Embryonic facial prominence (tissue), 1 donor: Measurements from ENCODE around the gene CTDP1.

ENCODE experiments used
- DNase-seq: peaks from one replicate; pipeline ENCODE4 v3.0.0-alpha.2; 2016; ENCODE audit errors: extremely low spot score

CTDP1 gene

DNA sequence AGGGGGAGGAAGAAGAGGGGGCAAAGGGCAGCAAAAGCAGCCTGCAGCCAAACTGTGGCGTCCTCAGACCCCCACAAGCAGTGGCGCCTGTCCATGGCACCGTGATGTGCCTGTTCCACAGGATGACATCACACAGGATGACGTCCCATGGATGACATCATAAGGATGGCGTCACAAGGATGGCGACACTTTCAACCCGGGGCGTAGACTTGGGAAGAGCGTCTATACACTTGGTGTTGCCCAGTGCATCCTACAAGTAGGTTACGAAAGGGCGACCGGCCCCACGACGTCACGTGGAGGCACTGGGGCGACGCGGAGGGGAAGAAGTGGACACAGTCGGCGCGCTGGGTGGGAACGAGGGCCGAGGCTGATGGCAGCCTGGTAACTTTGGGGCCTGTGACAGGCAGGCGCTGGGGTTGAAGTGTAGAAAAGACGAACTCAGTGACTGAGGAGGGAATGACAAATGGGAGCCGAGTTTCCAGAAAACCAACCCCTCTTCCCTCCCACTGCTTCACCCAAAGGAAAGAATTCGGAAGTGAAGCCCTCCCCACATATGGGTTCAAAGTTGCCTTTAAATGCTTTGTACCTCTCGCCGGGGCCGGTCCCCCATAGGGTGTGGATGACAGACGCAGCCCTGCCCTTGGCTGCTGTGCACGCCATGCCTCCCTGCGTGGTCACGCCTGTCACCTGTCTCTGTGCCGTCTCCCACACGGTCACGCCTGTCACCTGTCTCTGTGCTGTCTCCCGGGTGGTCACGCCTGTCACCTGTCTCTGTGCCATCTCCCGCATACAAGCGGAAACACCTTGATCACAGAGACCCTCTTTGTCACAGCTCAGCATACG is 104.7 kb downstream of the CTDP1 start:
- DNase-seq: no peak

DNA sequence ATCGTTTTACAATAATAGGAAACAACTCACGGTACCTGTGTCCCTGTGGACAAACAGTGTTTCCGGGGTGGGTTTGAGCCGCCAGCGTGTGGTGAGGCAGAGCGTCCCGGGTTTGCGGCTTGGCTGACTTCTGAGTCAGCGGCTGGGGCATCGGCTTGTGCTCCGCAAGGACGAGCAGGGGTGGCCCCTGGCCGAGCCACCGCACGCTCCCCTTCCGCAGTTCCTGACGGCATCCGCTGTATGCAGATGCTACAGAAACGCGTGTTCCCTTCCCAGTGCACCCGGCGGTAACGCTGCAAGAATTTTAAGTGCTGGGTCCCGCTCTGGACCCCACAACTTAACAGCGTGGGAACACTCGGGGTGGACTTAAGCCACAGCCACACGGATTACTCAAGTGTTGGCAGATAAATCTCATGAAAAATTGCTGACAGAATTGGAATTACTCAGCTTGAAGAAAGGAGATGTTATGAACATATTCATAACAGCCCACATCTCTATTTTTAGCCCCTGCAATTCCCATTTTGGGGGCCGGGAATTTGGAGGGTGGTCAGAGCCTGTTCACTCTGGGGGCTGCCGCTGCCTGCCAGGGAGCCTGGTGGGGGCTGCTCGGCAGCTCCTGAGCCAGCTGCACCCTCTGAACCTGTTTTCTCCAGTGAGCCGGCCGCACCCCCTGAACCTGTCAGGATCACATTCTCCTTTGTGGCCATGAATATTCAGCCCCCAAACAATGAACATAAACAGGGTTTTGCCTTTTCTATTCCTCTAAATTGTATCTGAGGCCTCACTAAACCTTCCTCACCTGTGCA is 105.6 kb downstream of the CTDP1 start:
- DNase-seq: no peak

DNA sequence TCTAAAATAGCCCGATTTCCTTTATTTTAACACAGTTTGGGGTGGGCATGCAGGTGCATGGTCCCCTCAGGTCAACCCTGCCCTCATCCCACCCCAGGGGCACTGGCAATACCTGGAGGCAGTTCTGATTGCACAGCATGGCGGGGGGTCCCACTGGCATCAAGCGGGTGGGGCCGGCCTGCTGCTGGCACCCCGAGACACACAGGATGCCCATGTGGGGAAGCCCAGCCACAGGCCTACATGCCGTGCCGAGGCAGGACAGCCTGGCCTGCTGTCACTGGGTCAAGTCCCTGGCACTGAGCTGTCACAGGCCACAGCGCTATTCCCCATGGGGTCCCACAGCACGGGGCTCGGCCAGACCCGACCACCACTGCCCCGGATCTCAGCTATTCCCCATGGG is 106.2 kb downstream of the CTDP1 start:
- DNase-seq: no peak

DNA sequence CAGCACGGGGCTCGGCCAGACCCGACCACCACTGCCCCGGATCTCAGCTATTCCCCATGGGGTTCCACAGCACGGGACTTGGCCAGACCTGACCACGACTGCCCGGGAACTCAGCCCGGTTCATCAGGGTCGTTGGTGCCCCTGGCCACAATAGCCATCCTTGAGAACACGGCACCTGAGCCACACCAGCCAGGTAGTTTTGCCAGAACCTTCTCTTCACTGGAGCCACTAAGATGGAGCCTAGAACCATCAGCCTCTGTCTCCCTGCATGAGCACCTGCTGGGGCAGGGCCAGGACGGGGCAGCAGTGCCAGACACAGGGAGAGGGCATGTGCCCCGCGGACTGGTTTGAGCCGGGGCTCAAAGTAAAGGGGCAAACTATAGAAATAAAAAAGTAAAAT is 106.7 kb downstream of the CTDP1 start:
- no peak for DNase-seq

DNA sequence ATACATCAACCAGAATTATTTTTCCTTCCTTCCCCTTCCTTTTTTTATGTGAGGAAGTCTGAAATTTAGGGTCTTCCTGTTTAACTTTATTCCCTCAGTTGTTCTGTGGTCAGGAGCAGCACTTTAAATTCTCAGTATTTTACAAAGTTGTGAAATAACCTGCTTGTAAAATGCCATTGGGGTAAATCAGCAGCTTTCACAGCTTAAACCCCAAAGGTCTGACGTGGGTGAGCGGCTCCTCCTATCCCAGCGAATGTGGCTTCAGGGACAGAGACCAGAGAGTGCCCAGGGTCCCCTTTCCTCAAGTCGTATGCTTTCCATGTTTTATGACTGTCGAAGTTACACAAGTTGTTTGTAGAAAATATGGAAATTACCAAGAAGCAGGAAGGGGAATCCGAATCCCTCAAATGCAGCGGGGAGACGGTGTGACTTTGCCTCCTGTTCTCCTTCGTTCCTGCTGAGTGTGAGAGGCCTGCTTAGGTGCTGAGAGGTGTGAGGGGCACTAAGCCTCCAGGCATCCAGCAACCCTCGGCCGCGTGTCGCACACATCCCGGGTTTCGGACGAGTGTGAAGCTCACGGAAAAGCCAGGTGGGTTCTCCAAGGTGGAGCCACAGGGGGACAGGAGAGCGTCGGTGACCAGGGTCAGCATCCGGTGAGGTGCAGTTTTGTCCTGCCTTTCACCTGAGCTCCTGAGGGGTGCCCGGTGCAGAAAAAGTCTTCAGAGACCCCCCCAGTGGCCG is 107.4 kb downstream of the CTDP1 start:
- DNase-seq: no peak

DNA sequence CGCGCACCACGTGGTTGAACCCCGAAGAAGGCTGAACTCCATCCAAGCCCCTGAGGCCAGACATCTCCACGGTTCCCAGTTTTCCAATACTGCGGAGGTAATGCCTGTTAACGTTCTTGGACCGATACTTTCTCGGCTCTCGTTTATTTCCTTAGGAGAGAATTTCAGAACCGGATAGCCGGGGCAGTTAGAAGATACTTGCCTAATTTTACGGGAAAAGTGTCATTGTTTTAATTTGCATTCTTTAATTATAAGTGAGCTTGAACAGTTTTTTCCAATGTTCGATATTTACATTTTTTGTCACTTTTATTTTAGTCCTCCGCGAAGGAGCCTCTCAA is 107.9 kb downstream of the CTDP1 start:
- no peak for DNase-seq

DNA sequence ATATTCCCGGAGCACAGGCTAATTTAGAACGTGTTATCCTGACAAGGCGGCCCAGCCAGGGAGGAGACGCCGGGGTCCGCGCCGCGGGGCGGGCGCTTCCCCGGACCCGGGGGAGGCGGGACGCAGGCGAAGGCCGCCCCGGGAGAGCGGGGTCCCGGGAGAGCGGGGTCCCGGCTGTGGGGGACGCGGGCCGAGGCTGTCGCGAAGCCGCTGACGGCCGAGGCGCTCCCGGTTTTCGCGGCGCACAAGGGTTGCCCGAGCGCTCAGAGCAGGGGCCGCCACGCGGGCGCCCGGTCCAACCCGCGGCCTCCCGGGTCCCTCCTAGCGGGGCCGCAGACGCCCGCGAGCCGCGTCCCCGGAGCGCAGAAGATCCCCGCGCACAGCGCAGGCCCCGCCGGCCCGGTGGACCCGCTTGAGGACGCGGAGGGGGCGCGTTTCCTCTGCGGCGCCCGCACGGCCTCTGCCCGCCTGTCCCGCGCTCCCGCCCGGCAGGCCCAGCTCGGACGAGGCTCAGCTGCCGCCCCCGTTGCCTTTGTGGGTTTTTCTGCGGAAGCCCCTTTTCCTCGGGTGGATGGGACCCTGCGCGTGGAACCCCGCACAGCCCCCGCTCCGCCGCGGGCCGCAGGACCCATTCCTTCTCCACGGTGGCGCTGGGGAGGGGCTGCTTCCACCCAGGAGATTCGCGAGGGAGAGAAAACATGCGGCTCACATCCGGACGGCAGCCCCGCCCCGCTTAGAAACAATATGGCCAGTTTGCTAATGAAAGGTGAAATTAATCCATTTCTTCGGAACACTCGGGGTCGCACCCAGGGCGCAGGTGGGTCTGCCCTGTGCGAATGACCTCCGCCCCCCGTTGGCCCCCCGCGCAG is 108.5 kb downstream of the CTDP1 start:
- no peak for DNase-seq

DNA sequence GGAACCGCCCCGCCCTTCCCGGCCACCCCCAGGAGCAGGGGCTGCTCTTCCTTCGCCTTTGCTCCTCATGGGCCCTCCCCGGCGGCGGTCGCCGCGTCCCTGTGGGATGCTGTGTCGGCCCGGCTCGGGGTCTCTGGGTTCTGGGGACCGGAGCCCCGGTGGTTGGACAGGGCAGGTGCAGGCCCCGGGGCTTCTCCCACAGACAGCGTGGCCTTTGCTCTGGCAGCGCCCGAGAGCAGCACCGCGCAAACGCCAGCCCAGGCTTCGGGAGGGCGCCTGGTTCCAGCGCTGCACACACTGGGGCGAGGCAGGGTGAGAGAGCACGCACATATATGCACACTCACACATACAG is 109.1 kb downstream of the CTDP1 start:
- no peak for DNase-seq

DNA sequence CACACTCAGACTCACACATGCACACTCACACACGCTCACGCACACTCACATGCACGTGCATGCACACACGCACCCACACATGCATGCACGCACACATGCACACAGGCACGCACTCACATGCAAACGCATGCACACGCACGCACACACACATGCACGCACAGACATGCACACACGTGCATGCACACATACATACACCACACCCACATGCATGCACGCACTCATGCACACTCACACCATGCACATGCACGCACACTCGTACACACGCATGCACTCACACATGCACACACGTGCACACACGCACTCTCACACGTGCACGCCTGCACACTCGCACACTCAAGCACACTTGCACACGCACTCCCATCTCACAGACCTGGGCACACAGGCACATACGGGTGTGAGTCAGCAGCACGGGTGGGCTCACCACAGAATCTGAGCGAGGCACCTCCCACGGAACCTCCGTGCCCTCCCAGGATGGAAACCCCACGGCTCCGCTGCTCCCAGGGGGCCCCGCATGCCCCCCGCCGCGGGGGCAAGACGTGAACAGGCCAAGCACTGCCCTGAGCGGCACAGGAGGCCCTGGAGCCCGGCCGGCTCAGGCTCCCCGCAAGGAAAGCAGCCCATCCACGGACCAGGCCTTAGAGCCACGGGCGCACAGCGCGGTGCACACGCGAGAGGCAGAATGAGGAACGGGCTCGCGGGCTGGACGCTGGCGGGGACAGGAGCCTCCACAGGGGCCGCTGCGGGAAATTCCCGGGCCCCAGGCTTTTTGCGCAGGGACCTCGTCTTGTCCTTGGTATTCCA is 109.7 kb downstream of the CTDP1 start:
- DNase-seq: no peak

DNA sequence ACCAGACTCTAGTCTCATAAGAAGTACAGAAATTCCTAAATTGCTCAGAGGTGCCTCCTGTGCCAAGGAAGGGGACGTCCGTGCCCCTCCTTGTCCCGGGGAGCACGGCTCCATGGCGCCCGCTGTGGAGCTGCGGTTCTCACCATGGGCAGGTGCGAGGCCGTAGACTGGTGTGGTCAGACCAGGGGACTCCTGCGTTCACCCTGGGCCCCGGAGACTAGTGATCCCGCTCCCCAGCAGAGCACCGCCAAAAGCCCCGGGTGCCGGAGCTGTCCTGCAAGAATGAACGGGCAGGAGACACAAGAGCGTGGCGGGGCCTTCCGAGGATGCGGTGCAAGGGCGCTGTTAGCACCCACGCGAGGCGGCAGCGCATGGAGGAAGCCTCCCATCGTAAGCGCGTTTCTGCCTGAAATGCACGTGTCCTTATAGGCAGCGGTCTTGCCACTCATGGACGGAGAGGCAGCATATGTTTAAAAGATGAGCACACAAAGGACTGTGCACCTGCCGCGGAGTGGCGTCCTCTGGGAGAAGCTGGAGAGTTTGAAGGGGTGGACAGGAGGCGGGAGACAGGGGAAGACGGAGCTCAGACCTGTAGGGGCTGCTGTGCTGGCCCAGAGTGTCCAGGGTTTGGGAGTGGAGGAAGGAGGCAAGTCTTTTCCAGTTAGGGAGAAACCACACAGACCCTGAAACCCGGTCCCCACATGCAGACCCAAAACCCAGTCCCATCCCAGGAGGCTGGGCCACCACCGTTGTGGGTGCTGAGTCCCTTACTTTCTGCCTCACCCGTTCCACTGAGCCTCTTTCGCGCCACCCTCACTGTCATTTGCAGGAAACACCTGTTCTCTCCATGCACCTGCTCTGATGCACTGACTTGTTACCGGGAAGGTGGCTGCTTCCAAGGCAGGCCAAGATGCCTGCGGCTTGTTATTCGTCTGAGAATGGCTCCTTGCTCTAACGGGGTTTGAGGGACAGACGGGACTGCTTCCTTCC is 110.6 kb downstream of the CTDP1 start:
- DNase-seq: no peak

DNA sequence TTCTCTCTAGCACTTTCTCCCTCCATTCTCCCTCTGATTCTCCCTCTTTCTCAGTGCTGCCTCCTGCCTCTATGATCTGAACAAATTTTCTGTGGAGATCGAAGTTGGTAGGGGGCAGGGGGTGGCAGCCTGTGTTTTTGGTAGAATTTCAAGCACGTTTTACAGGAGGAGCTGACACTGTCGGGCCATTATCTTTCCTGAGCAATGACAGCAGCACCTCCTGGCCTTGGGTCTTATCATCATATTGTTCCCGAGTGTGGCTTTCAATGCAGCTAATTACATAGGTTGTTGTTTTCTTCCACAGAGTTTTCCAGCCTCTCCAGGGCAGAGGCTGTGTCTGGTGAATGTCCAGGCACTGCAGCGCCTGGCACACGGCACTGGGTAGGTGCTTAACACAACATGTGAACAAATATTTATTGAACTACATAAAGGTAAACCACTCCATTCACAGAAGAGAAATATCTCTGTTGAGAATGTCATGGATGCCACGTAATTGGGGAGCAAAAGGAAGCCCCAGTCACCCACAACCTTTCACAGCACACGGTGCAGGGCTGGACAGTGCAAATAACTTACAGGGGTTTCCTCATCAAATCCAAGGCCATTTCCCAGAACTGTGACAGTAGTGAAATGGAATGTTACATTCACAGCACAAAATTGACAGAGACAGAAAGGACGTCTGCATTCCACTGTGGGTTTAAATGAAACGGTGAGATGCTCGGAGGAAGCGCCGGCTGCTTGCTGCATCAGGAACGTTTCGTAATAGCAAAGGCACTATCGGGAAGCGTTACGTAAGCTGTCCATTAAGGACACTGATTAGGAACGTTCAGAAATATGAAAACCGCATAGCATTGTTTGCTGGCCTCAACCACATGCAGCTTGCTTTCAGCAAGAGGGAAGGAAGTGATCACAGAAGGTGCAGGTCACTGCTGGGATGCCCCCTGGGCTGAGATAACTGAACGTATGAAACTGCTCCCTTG is 111.7 kb downstream of the CTDP1 start:
- DNase-seq: no peak

DNA sequence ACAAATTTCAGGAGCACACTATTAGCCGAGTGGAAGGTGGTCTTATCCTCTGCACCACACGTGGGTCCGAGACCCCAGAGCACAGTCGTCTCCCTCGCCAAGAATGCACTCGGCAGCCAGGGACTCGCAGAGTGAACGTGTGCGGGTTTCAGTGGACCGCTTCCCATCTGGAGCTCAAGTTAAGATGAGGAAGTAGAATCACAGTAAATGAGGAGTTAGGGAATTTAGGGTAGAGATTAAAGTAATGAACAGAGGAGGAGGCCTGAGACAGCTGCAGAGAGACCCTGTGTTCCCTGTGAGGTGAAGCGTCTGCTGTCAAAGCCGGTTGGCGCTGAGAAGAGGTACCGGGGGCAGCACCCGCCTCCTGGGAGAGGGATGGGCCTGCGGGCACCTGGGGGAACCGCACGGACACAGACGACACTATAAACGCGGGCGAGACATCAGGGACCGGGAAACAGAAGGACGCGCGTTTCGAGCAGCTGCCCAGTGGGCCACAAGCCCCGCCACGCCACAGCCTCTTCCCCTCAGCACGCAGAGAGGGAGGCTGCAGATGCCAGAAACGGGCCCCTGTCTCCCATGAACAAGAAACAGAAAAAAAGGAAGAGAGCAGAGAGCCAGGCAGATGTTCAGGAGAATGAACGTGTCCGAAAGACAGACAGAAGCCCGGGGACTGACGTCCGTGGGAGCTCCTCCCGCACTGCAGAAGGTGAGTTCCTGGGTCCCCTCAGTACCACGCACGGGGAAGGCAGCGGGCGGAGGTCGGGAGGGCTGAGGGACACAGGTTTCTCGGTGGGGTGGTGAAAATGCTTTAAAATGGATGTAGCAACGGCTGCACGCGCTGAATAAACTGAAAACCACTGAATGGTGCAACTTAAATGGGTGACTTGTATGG is 112.7 kb downstream of the CTDP1 start:
- no peak for DNase-seq

DNA sequence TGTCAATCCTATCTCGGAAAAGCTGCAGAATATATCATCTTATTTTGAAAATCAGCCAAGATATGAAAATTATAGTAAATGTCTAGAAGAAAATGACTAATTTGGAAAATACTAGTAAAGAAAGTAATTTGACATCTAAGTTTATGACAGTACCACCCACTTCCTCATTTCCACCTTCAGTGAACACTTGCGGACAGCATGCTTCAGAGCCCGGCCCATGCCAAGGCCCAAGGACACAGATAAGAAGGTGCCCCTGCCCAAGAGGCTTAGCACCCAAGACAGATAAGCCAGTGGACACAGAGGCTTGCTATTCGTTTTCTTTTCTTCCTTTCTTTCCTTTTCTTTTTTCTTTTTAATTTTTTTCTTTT is 113.4 kb downstream of the CTDP1 start:
- no peak for DNase-seq

DNA sequence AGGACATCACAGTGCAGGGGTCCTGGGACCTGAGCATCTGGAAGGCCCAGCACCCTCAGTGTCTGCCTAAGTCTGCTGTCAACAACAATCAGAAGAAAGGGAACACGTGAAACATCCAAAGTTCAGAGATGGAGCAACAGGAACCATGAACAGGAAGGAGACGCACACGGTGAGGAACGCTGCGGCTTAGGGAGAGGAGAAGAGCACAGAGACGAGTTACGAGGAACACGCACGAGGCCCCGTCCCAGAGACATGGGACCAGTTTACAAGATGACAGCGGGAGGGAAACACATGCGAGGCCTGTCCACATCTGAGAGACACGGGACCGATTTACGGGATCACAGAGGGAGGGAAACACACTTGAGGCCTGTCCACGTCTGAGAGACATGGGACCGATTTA is 115.2 kb downstream of the CTDP1 start:
- no peak for DNase-seq

DNA sequence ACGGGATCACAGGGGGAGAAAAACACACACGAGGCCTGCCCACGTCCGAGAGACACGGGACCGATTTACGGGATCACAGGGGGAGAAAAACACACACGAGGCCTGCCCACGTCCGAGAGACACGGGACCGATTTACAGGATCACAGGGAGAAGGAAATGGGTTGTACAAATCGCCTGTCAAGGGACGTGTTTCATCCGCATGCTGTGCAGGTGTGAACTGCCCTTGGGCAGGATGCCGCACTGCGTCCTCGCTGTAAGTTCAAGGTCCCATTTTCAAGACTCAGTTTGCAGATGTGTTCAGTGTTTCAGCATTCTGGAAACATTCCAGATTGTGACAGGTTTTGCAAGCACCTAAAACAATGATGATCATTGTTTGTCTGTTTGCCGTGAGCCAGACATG is 115.8 kb downstream of the CTDP1 start:
- no peak for DNase-seq

DNA sequence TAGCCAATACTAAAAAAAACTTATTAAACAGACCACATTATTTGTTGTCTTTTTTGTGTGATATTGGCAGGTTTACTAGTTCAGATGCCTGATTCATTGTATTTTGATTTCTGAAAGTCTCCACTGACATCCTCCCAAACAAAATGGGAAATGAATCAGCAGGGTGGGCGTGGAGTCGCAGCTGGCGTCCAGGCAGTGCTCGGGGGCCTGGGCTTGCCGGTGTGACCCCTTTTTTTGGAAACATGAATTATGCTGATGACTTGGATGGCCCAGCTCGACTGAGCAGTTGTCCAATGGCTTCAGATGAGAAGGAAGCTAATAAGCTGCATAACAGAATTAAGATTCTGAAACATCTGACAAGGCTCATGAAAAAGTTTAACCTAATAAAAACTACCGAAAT is 116.4 kb downstream of the CTDP1 start:
- DNase-seq: no peak
